Skeletal muscle satellite cell (primary cell): ENCODE measurements around the gene NOTCH3.

ENCODE experiments used
- H3K27me3 ChIP-seq: 2 replicates; pipeline ENCODE4 v1.7.0; 2013; ENCODE audit warnings: low read length; ENCODE audit not compliant: control insufficient read depth, insufficient read depth
- H3K36me3 ChIP-seq: 2 replicates; pipeline ENCODE4 v1.7.0; 2013; ENCODE audit warnings: mild to moderate bottlenecking, control low read depth, low read length; ENCODE audit not compliant: insufficient read depth
- H3K4me1 ChIP-seq: 2 replicates; pipeline ENCODE4 v1.7.0; 2013; ENCODE audit warnings: low read length; ENCODE audit not compliant: control insufficient read depth, insufficient read depth
- H3K4me2 ChIP-seq: 2 replicates; pipeline ENCODE4 v1.7.0; 2013; ENCODE audit warnings: mild to moderate bottlenecking, low read length
- H3K4me3 ChIP-seq: 2 replicates; pipeline ENCODE4 v1.7.0; 2013; ENCODE audit warnings: low read length
- H3K9ac ChIP-seq: 2 replicates; pipeline ENCODE4 v1.7.0; 2013; ENCODE audit warnings: mild to moderate bottlenecking, low read depth, low read length, moderate library complexity
- H3K9me3 ChIP-seq: replicated peaks from 2 replicates; pipeline ENCODE4 v1.7.0; 2013; ENCODE audit warnings: mild to moderate bottlenecking, control low read depth, low read length

The NOTCH3 gene

DNA sequence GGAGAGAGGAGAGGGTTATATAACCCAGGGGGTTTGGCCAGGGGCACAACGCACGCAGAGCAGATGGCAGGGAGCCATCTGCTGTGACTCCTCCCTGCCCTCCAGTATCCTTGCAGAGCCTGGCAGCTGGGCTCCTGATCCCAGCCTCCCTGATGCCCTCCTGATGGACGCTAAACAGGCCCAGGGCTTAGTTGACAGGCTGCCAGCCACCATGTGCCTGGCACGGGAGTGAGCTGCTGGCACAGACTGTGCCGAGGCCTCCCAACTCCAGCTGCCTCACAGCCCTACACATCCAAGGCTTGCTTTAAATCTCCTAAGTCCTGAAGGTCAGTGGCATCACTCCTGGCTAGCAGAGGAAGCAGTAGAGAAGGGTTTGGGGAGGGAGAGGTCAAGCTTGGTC lies 76.9 kb downstream of the NOTCH3 start:
- Histone ChIP-seq H3K9me3 (no peaks in the 10 kb centered on the region), H3K36me3 (peaks cover 30% of the 10 kb centered on the region), H3K4me3 (no peak overlapping the region), H3K4me1 (peaks cover 20% of the 10 kb centered on the region), H3K9ac (peak overlapping the region; percentile 92), H3K27me3 (no peaks in the 10 kb centered on the region), H3K4me2 (peak overlapping the region; percentile 88)

DNA sequence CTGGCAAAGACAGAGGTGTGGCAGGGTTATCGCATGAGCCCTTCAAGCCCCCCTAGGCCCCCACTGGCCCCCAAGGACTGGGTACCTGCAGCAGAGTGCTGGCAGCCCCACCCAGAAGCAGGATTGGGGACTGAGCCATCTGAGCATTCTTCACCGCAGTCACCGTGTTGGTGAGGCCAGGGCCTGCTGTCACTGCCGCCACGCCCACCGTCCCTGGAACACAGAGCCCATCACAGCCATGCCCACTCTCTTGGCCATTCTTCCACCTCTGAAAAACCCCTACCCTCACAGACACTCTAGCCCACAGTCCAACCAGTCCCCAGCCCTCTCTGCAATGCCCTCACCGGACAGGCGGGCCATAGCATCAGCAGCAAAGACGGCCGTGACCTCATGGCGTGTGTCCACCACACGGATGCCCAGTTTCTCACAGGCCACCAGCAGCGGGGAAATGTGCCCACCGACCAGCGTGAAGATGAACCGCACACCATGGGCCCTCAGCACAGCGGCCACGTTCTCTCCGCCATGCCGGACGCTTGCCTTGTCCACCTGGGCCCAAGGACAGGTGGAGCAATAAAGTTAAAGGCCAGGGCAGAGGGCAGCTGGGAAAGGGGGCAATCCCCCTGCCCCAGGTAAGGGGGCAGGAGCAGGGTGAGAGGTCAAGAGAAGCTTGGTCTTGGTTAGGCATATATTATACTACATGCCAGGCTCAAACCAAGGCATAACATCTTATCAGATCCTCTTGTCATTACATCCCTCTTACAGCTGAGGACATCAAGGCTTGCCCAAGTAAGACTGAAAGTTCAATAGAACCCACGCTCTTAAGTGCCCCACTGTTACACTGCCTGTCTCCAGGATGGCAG lies 77.5 kb downstream of the NOTCH3 start:
- Histone ChIP-seq H3K4me2 (peak overlapping the region; percentile 88), H3K4me3 (no peak overlapping the region), H3K9ac (no peak overlapping the region), H3K27me3 (no peaks in the 10 kb centered on the region), H3K4me1 (peaks cover 20% of the 10 kb centered on the region), H3K36me3 (peaks cover 37% of the 10 kb centered on the region), H3K9me3 (no peaks in the 10 kb centered on the region)

DNA sequence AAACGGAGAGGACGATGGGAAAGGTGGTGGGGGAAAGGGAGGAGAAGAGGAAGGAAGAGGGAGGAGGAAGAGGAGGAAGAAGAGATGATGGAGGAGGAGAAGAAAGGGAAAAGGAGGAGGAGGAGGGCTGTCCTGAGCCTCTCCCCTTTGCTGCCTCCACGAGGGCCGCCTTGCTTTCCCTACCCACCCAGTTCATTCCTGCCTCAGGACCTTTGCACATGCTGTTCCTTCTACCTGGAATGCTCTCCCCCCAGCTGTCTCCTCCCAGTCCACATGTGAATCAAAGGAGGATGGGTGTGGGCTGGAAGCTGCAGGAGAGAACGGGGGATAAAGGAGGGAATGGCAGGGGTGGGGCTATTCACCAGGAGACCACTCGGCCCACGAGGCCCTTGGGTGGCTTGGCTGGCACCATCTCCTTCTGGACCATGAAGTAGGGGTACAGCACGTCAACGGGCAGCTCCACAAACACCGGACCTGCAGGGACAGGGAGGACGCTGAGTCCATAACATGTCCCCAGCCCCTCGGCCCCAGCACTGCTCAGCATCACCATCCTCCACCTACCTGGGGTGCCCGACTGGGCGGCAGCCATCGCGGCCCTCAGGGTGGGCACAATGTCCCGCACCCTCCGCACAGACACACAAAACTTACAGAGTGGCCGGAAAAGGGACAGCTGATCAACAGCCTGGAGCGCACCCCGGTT lies 78.3 kb downstream of the NOTCH3 start:
- Histone ChIP-seq H3K4me2 (no peak overlapping the region), H3K9me3 (no peaks in the 10 kb centered on the region), H3K36me3 (peaks cover 44% of the 10 kb centered on the region), H3K4me3 (no peak overlapping the region), H3K27me3 (no peaks in the 10 kb centered on the region), H3K9ac (no peak overlapping the region), H3K4me1 (peaks cover 17% of the 10 kb centered on the region)

DNA sequence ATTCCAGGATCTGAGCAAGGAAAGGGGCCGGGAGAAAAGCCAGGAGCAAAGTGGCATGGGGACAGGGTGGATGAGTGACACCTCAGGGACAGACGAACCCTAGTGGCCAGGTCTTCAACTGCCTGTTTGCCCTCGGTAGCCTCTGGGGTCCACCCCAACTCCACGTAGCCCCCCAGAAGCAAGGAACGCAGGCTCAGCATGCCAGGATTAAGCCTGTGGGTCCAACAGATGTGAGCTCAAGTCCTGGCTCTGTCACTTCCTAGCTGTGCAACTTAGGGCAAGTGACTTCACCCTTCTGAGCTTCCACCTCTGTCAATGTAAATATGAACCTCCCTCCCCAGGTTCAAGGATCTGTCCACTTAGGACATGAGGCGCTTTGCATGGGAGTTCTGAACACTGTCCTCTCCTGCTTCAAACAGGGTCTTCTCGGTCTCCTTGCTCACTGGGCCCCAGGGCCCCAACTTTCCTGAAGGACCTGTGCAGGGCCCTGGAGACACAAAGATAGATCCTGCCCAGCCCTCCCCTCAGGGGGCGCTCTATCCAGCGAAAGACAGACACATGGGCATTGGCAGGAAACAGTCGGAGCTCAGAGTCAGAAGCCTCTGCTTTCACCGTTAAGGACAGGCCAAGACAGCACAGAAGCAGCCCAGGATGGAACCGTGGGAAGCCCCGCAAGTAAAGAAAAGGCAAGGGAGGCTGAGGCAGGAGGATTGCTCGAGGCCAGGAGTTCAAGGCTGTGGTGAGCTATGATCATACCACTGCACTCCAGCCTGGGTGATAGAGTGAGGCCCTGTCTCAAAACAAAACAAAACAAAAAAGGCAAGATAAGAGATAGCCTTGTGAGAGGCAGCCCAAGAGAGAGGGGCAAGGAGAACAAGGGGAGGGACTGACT lies 80.4 kb downstream of the NOTCH3 start:
- Histone ChIP-seq H3K4me3 (no peak overlapping the region), H3K9ac (no peak overlapping the region), H3K27me3 (no peaks in the 10 kb centered on the region), H3K9me3 (no peaks in the 10 kb centered on the region), H3K4me1 (peaks cover 17% of the 10 kb centered on the region), H3K4me2 (no peak overlapping the region), H3K36me3 (peaks cover 63% of the 10 kb centered on the region)

DNA sequence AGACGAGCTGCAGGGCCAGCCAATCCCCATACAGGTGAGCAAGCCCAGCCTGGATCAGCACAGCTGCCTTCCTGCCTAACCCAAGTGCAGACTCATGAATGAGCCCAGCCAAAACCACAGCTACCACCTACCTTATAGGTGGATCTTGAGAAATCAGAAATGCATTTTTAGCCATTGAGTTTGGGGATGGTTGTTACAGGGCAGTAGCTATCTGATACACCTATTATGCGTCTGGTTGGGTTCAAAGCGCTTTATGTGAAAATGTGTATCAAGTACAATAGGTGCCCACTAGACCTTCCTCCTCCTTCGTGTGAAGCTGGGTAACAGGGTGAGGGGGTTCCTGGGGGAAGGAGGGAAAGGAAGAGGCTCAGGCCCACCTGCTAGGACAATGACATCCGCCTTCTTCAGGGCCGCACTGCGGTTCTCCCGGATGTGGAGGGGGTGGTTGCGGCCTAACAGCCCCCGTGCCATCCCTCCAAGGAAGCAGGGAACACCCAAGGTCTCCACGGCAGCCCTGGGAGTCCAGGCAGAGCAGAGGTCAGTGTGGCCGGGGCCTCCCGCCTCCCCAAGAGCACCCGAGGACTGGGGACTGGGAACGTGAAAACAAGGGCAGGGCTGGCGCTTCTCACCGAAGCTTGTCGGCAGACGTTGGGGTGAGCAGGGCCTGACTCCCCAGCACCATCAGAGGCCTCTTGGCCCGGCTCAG lies 81.9 kb downstream of the NOTCH3 start:
- Histone ChIP-seq H3K27me3 (no peaks in the 10 kb centered on the region), H3K36me3 (peaks cover 76% of the 10 kb centered on the region)

DNA sequence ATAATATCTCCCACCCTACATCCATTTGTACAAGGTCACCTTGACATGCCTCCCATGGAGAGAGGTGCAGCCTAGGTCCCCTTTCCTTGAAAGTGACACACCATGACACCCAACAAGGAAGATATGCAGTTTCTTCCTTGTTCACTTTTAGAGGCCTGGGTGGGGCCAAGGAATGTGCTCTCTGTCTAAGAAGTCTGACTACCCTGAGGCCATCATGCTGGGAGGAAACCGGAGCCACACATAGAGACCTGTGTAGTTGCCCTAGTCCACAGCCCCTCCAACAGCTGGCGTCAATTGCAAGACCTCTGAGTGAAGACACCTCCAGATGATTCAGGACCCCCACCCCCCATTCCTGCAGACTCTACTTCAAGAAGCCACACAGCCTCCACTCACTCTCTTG lies 82.5 kb downstream of the NOTCH3 start:
- peaks cover 14% of the 10 kb centered on the region for H3K4me1 ChIP-seq
- H3K9ac ChIP-seq = no peak overlapping the region
- peaks cover 83% of the 10 kb centered on the region for H3K36me3 ChIP-seq
- no peak overlapping the region for H3K4me2 ChIP-seq
- no peaks in the 10 kb centered on the region for H3K27me3 ChIP-seq
- no peaks in the 10 kb centered on the region for H3K9me3 ChIP-seq
- H3K4me3 ChIP-seq = no peak overlapping the region

More for the DNA sequence above, 81.9 kb downstream of the NOTCH3 start:
- Histone ChIP-seq H3K4me1 (peaks cover 17% of the 10 kb centered on the region), H3K4me2 (no peak overlapping the region), H3K9ac (no peak overlapping the region), H3K4me3 (no peak overlapping the region), H3K9me3 (no peaks in the 10 kb centered on the region)

DNA sequence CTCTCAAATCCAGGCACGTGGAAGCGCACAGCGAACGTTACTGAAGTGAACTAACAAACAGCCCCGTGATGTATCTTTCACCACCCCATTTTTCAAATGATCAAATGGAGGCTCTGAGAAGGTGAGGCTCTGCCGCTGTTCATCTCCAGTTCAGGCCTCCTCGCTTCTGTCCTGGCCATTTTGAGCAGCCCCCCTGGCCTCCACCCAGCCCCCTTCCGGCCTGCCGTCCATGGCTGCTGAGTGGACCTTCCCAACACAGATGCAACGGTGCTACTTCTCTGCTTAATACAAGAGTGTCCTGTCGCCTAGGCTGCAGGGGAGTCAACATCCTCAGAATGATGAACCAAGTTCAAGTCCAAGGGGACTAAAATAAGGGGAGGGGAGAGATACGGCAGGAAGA lies 83.9 kb downstream of the NOTCH3 start:
- H3K9ac ChIP-seq = no peak overlapping the region
- no peak overlapping the region for H3K4me2 ChIP-seq
- no peaks in the 10 kb centered on the region for H3K27me3 ChIP-seq
- H3K4me1 ChIP-seq = peaks cover 14% of the 10 kb centered on the region
- no peaks in the 10 kb centered on the region for H3K9me3 ChIP-seq
- no peak overlapping the region for H3K4me3 ChIP-seq
- H3K36me3 ChIP-seq = peaks cover 88% of the 10 kb centered on the region

DNA sequence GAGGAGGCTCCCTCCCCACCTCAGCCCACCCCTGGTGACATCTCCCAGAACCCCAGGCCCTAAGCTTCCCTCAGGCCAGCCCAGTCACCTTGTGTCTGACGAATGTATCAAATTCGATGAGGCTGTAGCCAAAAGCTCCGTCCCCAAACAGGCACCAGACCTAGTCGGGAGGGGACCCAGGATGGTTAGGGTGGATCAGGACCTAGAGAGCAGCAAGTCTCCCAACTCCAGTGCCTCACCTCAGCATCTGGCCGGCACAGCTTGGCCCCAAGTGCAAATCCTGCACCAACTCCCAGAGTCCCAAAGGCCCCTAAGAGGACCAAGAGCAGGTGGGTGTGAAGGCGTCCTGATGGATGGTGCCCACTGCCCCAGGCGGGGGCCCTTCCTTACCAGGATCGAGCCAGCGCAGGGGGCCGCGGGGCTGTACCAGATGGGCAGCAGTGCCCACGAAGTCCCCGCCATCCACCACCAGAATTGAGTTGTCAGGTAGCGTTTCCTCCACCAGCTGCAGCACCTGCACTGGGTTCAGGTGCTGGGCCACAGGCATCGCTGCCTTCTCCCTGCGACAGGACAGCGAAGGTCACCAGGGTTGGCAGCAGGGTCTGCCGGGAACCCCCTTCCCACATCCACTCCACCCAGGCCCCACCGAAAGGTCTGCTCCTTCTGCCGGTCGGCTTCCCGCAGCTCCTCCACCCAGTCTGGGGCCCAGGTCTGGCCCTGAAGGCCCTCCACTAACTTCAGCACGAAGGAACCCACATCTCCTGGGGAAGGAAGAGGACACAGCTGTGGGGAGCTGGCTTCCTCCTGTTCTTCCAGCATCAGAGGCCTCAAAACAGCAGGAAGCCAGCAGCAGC lies 84.8 kb downstream of the NOTCH3 start:
- Histone ChIP-seq H3K9ac (no peak overlapping the region), H3K4me1 (peaks cover 14% of the 10 kb centered on the region), H3K27me3 (no peaks in the 10 kb centered on the region), H3K9me3 (no peaks in the 10 kb centered on the region), H3K4me3 (no peak overlapping the region), H3K36me3 (peaks cover 93% of the 10 kb centered on the region), H3K4me2 (no peak overlapping the region)

DNA sequence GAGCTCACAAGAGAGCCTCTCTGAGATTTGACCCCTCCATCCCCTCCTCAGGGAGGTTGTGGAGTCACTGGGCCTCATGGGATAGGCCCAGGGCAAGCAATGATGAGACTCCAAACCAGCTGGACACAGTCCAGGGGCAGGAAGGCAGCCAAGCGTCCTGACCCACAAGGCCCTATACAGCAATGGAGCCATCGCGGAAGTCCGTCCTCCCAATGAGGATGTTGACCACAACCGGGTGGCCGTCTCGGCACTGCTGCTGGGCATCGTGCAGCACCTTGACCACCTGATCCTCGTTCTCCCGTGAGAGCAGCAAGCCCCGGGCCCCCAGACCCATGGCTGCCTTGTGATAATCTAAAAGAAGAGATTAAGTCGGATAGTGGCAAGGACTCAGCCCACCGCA lies 85.7 kb downstream of the NOTCH3 start:
- H3K9me3 ChIP-seq = no peaks in the 10 kb centered on the region
- H3K36me3 ChIP-seq = peaks cover 93% of the 10 kb centered on the region
- H3K4me1 ChIP-seq = peaks cover 14% of the 10 kb centered on the region
- no peak overlapping the region for H3K9ac ChIP-seq
- H3K4me2 ChIP-seq = no peak overlapping the region
- no peaks in the 10 kb centered on the region for H3K27me3 ChIP-seq
- no peak overlapping the region for H3K4me3 ChIP-seq

DNA sequence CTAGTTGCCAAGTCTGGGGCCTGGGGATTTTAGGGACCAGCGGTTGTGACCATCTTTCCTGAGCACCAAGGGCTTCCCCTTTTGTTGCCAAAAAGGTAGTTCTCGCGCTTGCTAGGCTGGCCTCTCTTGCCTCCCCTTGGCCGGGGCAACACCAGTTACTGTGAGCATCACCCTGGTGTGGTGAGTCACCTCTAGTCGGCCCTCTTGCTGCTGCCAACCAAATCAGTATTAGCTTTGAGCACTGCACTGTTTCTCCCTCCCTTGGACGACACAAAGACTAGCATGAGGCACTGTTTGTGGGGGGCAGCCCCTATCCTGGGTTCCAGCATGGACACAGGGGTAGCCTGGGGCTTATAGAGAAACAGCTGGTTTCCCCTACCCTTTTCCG lies 86.6 kb downstream of the NOTCH3 start:
- H3K36me3 ChIP-seq = peaks cover 93% of the 10 kb centered on the region
- no peaks in the 10 kb centered on the region for H3K27me3 ChIP-seq
- no peak overlapping the region for H3K9ac ChIP-seq
- no peak overlapping the region for H3K4me2 ChIP-seq
- H3K9me3 ChIP-seq = no peaks in the 10 kb centered on the region
- no peak overlapping the region for H3K4me3 ChIP-seq
- H3K4me1 ChIP-seq = peaks cover 14% of the 10 kb centered on the region
